Kidney (tissue), 14 donors: Measurements from ENCODE around the gene NSMCE4A. TPM values are rescaled to one million over a fixed set of nuclear protein-coding genes. Genes with fewer than 3 reads are reported as not detected.

Experiments
- DNase-seq, 5 donors: peaks; one replicate each; pipeline ENCODE4 v3.0.0-alpha.2; 2013 to 2020
- FAIRE-seq: peaks from 2 replicates; lab custom pipeline; 2012; peaks lifted over from hg19 to GRCh38; lab: Jason Lieb, UNC
- H3K27ac ChIP-seq, 2 donors: one replicate each; pipeline ENCODE4 v1.7.0; 2013; ENCODE audit warnings: low read depth in 2 of 2, low read length in 2 of 2, inconsistent platforms in 1 of 2
- H3K27me3 ChIP-seq: one replicate; pipeline ENCODE4 v1.7.1; 2013; ENCODE audit warnings: low read length, inconsistent platforms; ENCODE audit not compliant: control insufficient read depth, insufficient read depth
- H3K36me3 ChIP-seq, 3 donors: one replicate each; pipeline versions ENCODE4 v1.7.0 to v1.7.1; 2013; ENCODE audit warnings: low read length in 3 of 3, control low read depth in 1 of 3, inconsistent platforms in 1 of 3; ENCODE audit not compliant: insufficient read depth in 3 of 3, control insufficient read depth in 2 of 3
- H3K4me1 ChIP-seq, 3 donors: one replicate each; pipeline versions ENCODE4 v1.7.0 to v1.7.1; 2013; ENCODE audit warnings: low read length in 3 of 3, inconsistent platforms in 1 of 3, low read depth in 1 of 3; ENCODE audit not compliant: control insufficient read depth in 2 of 3, insufficient read depth in 2 of 3
- H3K4me3 ChIP-seq, 3 donors: one replicate each; pipeline versions ENCODE4 v1.7.0 to v1.8.1; 2013; ENCODE audit warnings: low read length in 3 of 3, control low read depth in 1 of 3, inconsistent platforms in 1 of 3
- H3K9ac ChIP-seq, 3 donors: one replicate each; pipeline versions ENCODE4 v1.7.0 to v1.7.1; 2013; ENCODE audit warnings: low read length in 3 of 3, control low read depth in 1 of 3, inconsistent platforms in 1 of 3
- H3K9me3 ChIP-seq, 3 donors: one replicate each; pipeline versions ENCODE4 v1.7.0 to v1.7.1; 2013; ENCODE audit warnings: low read length in 3 of 3, control low read depth in 1 of 3, inconsistent platforms in 1 of 3; ENCODE audit not compliant: control insufficient read depth in 2 of 3, insufficient read depth in 1 of 3
- CTCF ChIP-seq: IDR thresholded peaks from 3 replicates; pipeline ENCODE4 v1.5.1; 2012; ENCODE audit warnings: mild to moderate bottlenecking, moderate library complexity, borderline replicate concordance; ENCODE audit not compliant: insufficient read depth; ENCODE audit errors: extremely low read depth
- intact Hi-C: fragments of 100-400 bp; cut with DNase I; formaldehyde crosslinking; loops from one replicate; pipeline ENCODE4 v1.11.1; 2022
- polyA plus RNA-seq: library from polyadenylated mRNA; stranded (reverse); fragments of 350-450 nt; fragmentation: Illumina TruSeq; extraction: RNeasy Lipid Tissue Mini Kit (QIAGEN cat#74804); gene quantifications from one replicate; pipeline ENCODE4 v1.2.3, GENCODE V29; 2014; ENCODE audit warnings: low read depth, low replicate concordance; ENCODE audit not compliant: insufficient read depth
- total RNA-seq: library from RNA; stranded (reverse); fragmentation: NEBNext Ultra II Directional; extraction: Animal tissue kit (Norgen Biotek cat#: 25700); gene quantifications from one replicate; pipeline ENCODE4 v1.2.1, GENCODE V29; 2021
- donor health status: control.
- donor health status: control.
- donor health status: control.
- donor health status: control.
- donor health status: control.
- donor health status: DM: yes; HTN: yes; CAD: no.
- donor health status: Normal renal cell carcinoma (clear cell type).

NSMCE4A gene
- total and polyA plus RNA-seq, 2 donors from 2014 or later = 36.3 to 36.4 TPM

GRCh38 chr10:122014652-122015248 lies 39.7 kb upstream of the NSMCE4A start:
- DNase-seq (no peak), FAIRE-seq (no peak)
- no peak for TF ChIP-seq CTCF
- intact Hi-C loops = no loop called here
- Histone ChIP-seq H3K4me1 (peaks cover 0 to 3% (median 0%) of the 10 kb centered on the region in 3 donors), H3K27ac (no peak overlapping the region), H3K36me3 (no peaks in the 10 kb centered on the region), H3K27me3 (no peaks in the 10 kb centered on the region), H3K9ac (no peak overlapping the region), H3K9me3 (no peaks in the 10 kb centered on the region), H3K4me3 (no peak overlapping the region)

- Histone ChIP-seq H3K4me3 (no peak overlapping the region), H3K9ac (no peak overlapping the region), H3K27me3 (no peaks in the 10 kb centered on the region), H3K27ac (no peak overlapping the region), H3K9me3 (no peaks in the 10 kb centered on the region), H3K36me3 (no peaks in the 10 kb centered on the region), H3K4me1 (no peaks in the 10 kb centered on the region)
- FAIRE-seq (no peak), DNase-seq (no peak)
- intact Hi-C loops = no loop called here
- no peak for TF ChIP-seq CTCF
Observed at GRCh38 chr10:122013311-122013780, 38.3 kb upstream of the NSMCE4A start.

GRCh38 chr10:122012731-122013130 lies 37.7 kb upstream of the NSMCE4A start:
- no peaks in the 10 kb centered on the region for H3K4me1 ChIP-seq
- no peaks in the 10 kb centered on the region for H3K36me3 ChIP-seq
- DNase-seq (no peak), FAIRE-seq (no peak)
- no peak for TF ChIP-seq CTCF
- no peak overlapping the region for H3K9ac ChIP-seq
- intact Hi-C loops = no loop called here
- H3K27me3 ChIP-seq = no peaks in the 10 kb centered on the region
- no peak overlapping the region for H3K4me3 ChIP-seq
- no peak overlapping the region for H3K27ac ChIP-seq
- H3K9me3 ChIP-seq = no peaks in the 10 kb centered on the region
